ENCODE results near the gene EDARADD.

Gene EDARADD

GRCh38 chr1:236394879-236395229, 768 bp downstream of the EDARADD start:
- DNase-seq, result no peak

- DNase-seq, result peak; percentile 88
These were observed 1.3 kb downstream of the EDARADD start for GRCh38 chr1:236395230-236395946.

GRCh38 chr1:236395947-236396664, 2.0 kb downstream of the EDARADD start:
- no peak for DNase-seq

- no peak for DNase-seq
These were observed 2.6 kb downstream of the EDARADD start for GRCh38 chr1:236396665-236397043.

GRCh38 chr1:236397173-236397759, 3.2 kb downstream of the EDARADD start:
- DNase-seq, result no peak

- DNase-seq, result no peak
These were observed 4.5 kb downstream of the EDARADD start for GRCh38 chr1:236398538-236398937.

GRCh38 chr1:236400061-236400603, 6.0 kb downstream of the EDARADD start:
- DNase-seq, result peak; percentile 50

- DNase-seq, result no peak
These were observed 7.6 kb downstream of the EDARADD start for GRCh38 chr1:236401698-236402097.

- no peak for DNase-seq
These were observed 10.0 kb downstream of the EDARADD start for GRCh38 chr1:236403905-236404696.

GRCh38 chr1:236407059-236407458, 13.0 kb downstream of the EDARADD start:
- no peak for DNase-seq

- DNase-seq, result no peak
These were observed 19.6 kb downstream of the EDARADD start for GRCh38 chr1:236413688-236414087.

GRCh38 chr1:236416165-236416564, 22.1 kb downstream of the EDARADD start:
- DNase-seq, result no peak

GRCh38 chr1:236417336-236417735, 23.2 kb downstream of the EDARADD start:
- DNase-seq, result no peak

GRCh38 chr1:236419502-236419901, 25.4 kb downstream of the EDARADD start:
- no peak for DNase-seq

- DNase-seq, result no peak
These were observed 26.9 kb downstream of the EDARADD start for GRCh38 chr1:236421022-236421421.

GRCh38 chr1:236421850-236422516, 27.9 kb downstream of the EDARADD start:
- no peak for DNase-seq

- no peak for DNase-seq
These were observed 28.4 kb downstream of the EDARADD start for GRCh38 chr1:236422517-236422876.

- DNase-seq, result no peak
These were observed 31.1 kb downstream of the EDARADD start for GRCh38 chr1:236425031-236425663.

- DNase-seq, result no peak
These were observed 32.1 kb downstream of the EDARADD start for GRCh38 chr1:236426215-236426614.

- DNase-seq, result no peak
These were observed 35.7 kb downstream of the EDARADD start for GRCh38 chr1:236429715-236430274.

GRCh38 chr1:236433819-236434315, 39.8 kb downstream of the EDARADD start:
- DNase-seq, result no peak

GRCh38 chr1:236438614-236439013, 44.5 kb downstream of the EDARADD start:
- DNase-seq, result no peak

Measured in retina (tissue), 1 donor.